Duodenal mucosa (tissue), 2 donors: ENCODE measurements around the gene NDUFAF8.

Experiments
- H3K27ac ChIP-seq: one replicate; pipeline ENCODE4 v1.7.0; 2013; ENCODE audit warnings: low read depth, low read length
- H3K27me3 ChIP-seq, 2 donors: one replicate each; pipeline ENCODE4 v1.7.0; 2013; ENCODE audit warnings: low read length in 2 of 2, control low read depth in 1 of 2; ENCODE audit not compliant: insufficient read depth in 2 of 2, control insufficient read depth in 1 of 2
- H3K36me3 ChIP-seq, 2 donors: one replicate each; pipeline ENCODE4 v1.7.0; 2013; ENCODE audit warnings: low read length in 2 of 2, control low read depth in 1 of 2; ENCODE audit not compliant: insufficient read depth in 2 of 2, control insufficient read depth in 1 of 2
- H3K4me1 ChIP-seq, 2 donors: one replicate each; pipeline ENCODE4 v1.7.0; 2013; ENCODE audit warnings: low read length in 2 of 2, control low read depth in 1 of 2; ENCODE audit not compliant: insufficient read depth in 2 of 2, control insufficient read depth in 1 of 2
- H3K4me3 ChIP-seq, 2 donors: one replicate each; pipeline ENCODE4 v1.7.0; 2013; ENCODE audit warnings: low read length in 2 of 2, low read depth in 1 of 2
- H3K9ac ChIP-seq, 2 donors: one replicate each; pipeline ENCODE4 v1.7.0; 2013; ENCODE audit warnings: low read length in 2 of 2, low read depth in 1 of 2
- H3K9me3 ChIP-seq, 2 donors: one replicate each; pipeline ENCODE4 v1.7.0; 2013; ENCODE audit warnings: low read length in 2 of 2, control low read depth in 1 of 2; ENCODE audit not compliant: control insufficient read depth in 1 of 2

The NDUFAF8 gene

DNA sequence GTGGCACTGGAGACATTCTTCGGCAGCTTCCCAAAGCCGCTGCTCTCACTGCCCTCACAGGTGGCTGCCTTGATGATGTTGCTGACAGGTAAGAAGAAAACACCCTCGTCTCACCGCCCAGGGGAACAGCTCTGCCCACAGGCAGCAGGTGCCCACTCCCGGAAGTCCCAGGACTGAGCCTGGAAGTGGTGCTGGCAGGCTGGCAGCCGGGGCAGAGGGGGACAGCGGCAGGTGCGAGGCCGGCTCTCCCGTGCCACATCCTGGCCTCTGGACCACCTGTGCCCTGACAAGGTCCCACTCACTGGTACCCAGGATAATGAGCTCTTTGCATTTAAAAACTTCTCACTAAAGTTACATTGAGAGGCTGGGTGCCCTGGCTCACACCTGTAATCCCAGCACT, 36.8 kb upstream of the NDUFAF8 start:
- Histone ChIP-seq H3K36me3 (peaks cover 0 to 7% of the 10 kb centered on the region in 2 donors), H3K27me3 (no peaks in the 10 kb centered on the region)

DNA sequence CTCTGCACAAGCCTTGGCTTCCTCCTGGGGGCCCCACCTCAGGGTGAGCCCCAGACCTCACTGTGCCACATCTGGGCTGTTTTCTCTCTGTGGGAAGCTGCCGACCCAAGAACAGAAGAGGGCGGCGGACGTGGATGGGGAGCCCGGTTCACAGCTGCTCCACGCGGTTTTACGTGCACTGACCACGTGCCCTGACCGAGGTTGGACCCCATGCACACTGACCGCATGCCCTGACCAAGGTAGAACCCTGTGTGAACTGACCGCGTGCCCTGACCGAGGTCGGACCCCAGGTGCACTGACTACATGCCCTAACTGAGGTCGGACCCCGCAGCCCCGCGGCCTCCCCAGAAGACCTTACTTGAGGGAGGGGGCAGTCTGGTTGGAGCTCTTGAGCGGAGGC, 36.0 kb upstream of the NDUFAF8 start:
- H3K9me3 ChIP-seq: no peaks in the 10 kb centered on the region
- H3K4me3 ChIP-seq: no peak overlapping the region
- H3K36me3 ChIP-seq: peaks cover 0 to 7% of the 10 kb centered on the region in 2 donors
- H3K27ac ChIP-seq: no peak overlapping the region
- no peaks in the 10 kb centered on the region for H3K4me1 ChIP-seq
- no peak overlapping the region for H3K9ac ChIP-seq
- no peaks in the 10 kb centered on the region for H3K27me3 ChIP-seq

More for the DNA sequence above, 36.8 kb upstream of the NDUFAF8 start:
- Histone ChIP-seq H3K4me1 (no peaks in the 10 kb centered on the region), H3K9me3 (no peaks in the 10 kb centered on the region), H3K27ac (no peak overlapping the region), H3K9ac (no peak overlapping the region), H3K4me3 (no peak overlapping the region)

DNA sequence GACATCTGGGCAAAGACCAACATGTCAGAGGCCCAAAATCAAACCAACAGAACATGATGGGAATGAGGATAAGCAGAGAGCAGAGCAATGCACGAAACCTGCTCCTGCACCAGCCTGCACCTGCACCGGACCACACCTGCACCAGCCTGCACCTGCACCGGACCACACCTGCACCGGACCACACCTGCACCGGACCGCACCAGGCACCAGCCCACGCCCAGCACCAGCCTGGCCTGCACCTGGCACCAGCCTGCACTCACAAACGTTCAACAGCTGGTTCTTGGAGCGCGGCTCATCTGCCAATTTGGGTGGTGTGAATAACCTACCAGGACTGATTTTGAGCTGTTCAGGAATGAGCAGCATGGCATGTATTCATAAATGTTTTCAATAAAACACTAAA, 34.5 kb upstream of the NDUFAF8 start:
- no peak overlapping the region for H3K9ac ChIP-seq
- H3K36me3 ChIP-seq: peaks cover 0 to 11% of the 10 kb centered on the region in 2 donors
- H3K4me1 ChIP-seq: no peaks in the 10 kb centered on the region
- no peaks in the 10 kb centered on the region for H3K9me3 ChIP-seq
- no peak overlapping the region for H3K4me3 ChIP-seq
- H3K27ac ChIP-seq: no peak overlapping the region
- no peaks in the 10 kb centered on the region for H3K27me3 ChIP-seq

- Histone ChIP-seq H3K36me3 (peaks cover 0 to 11% of the 10 kb centered on the region in 2 donors), H3K27me3 (no peaks in the 10 kb centered on the region), H3K9me3 (no peaks in the 10 kb centered on the region), H3K4me1 (no peaks in the 10 kb centered on the region), H3K4me3 (no peak overlapping the region), H3K9ac (no peak overlapping the region), H3K27ac (no peak overlapping the region)
Observed at GRCh38 chr17:81206166-81206565, 33.0 kb upstream of the NDUFAF8 start.

DNA sequence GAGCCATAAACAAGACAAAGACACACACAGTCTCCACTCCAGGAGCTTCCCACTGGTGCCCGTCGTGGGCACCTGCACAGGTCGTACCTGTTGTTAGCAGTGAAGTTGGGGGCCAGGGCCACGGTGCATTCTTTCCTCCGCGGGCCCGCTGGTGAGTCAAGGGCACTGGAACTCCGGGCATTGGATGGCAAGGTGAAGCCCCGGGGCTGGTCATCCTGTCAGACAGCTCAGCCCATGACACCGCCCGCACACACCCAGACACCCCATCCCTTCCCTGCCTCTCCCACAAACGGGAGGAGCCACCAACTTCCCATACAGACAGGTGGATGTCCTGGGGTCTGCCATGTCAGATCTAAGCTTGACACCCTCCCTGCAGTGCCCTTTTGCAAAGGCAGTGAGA, 32.5 kb upstream of the NDUFAF8 start:
- Histone ChIP-seq H3K4me3 (no peak overlapping the region), H3K9me3 (no peaks in the 10 kb centered on the region), H3K27me3 (no peaks in the 10 kb centered on the region), H3K27ac (no peak overlapping the region), H3K9ac (no peak overlapping the region), H3K4me1 (no peaks in the 10 kb centered on the region), H3K36me3 (peaks cover 0 to 11% of the 10 kb centered on the region in 2 donors)

- Histone ChIP-seq H3K27ac (no peak overlapping the region), H3K4me1 (no peaks in the 10 kb centered on the region), H3K4me3 (no peak overlapping the region), H3K9me3 (no peaks in the 10 kb centered on the region), H3K36me3 (peaks cover 0 to 11% of the 10 kb centered on the region in 2 donors), H3K9ac (no peak overlapping the region), H3K27me3 (no peaks in the 10 kb centered on the region)
Observed at GRCh38 chr17:81207610-81208581, 31.2 kb upstream of the NDUFAF8 start.

GRCh38 chr17:81208651-81209050, 30.5 kb upstream of the NDUFAF8 start:
- H3K4me1 ChIP-seq: no peaks in the 10 kb centered on the region
- H3K27me3 ChIP-seq: no peaks in the 10 kb centered on the region
- H3K9ac ChIP-seq: no peak overlapping the region
- H3K4me3 ChIP-seq: no peak overlapping the region
- H3K36me3 ChIP-seq: peaks cover 0 to 11% of the 10 kb centered on the region in 2 donors
- no peak overlapping the region for H3K27ac ChIP-seq
- no peaks in the 10 kb centered on the region for H3K9me3 ChIP-seq

GRCh38 chr17:81209141-81209540, 30.0 kb upstream of the NDUFAF8 start:
- Histone ChIP-seq H3K27me3 (no peaks in the 10 kb centered on the region), H3K36me3 (peaks cover 0 to 11% of the 10 kb centered on the region in 2 donors), H3K9me3 (no peaks in the 10 kb centered on the region), H3K27ac (no peak overlapping the region), H3K4me3 (no peak overlapping the region), H3K9ac (no peak overlapping the region), H3K4me1 (no peaks in the 10 kb centered on the region)

GRCh38 chr17:81210466-81210865, 28.7 kb upstream of the NDUFAF8 start:
- Histone ChIP-seq H3K9me3 (no peaks in the 10 kb centered on the region), H3K4me3 (no peak overlapping the region), H3K27ac (no peak overlapping the region), H3K27me3 (no peaks in the 10 kb centered on the region), H3K4me1 (no peaks in the 10 kb centered on the region), H3K9ac (no peak overlapping the region), H3K36me3 (peaks cover 0 to 11% of the 10 kb centered on the region in 2 donors)

GRCh38 chr17:81210868-81211267, 28.2 kb upstream of the NDUFAF8 start:
- H3K4me3 ChIP-seq: no peak overlapping the region
- no peak overlapping the region for H3K9ac ChIP-seq
- H3K27me3 ChIP-seq: no peaks in the 10 kb centered on the region
- H3K4me1 ChIP-seq: no peaks in the 10 kb centered on the region
- H3K9me3 ChIP-seq: no peaks in the 10 kb centered on the region
- H3K27ac ChIP-seq: no peak overlapping the region
- peaks cover 0 to 11% of the 10 kb centered on the region in 2 donors for H3K36me3 ChIP-seq
